ENCODE results near the gene PRR5. TPM values are rescaled to one million over a fixed set of nuclear protein-coding genes. Genes with fewer than 3 reads are reported as not detected.

PRR5 gene
- total and polyA plus RNA-seq, 2 of the 13 experiments (the other 11 are each of a cell fraction or from before 2014, with no cell fraction given) = 11.6 to 27.5 TPM

GRCh38 chr22:44701187-44701790 lies 715 bp upstream of the PRR5 start (continued):
- TF ChIP-seq E2F1 (CRISPR knock-in tag; IDR thresholded peaks at IDR 0.05) (no peak), ZNF329 (CRISPR knock-in tag; IDR thresholded peaks at IDR 0.05; ENCODE audit: low read depth) (no peak), TCF7L2 (IDR thresholded peaks at IDR 0.05; ENCODE audit: low read depth, low read length) (no peak)

GRCh38 chr22:44702479-44703198 lies 635 bp downstream of the PRR5 start:
- no TSS peak for BruUV-seq (replicated peaks)
- CTCF ChIA-PET (ENCODE audit: low intra/inter-chr PET ratio, low total read pairs) = interaction anchor here (1.4 kb wide), 1 partner anchor 18 kb away, joined by 3 read pairs; no protein-coding TSS in a partner anchor
- peak overlapping the region; percentile 75 to 88 (median 85) for H3K4me3 ChIP-seq (replicated peaks in 1 of 3; ENCODE audit: insufficient read depth in 1 of 3, low read depth in 2 of 3, low read length in 3 of 3)
- H3K27me3 ChIP-seq (ENCODE audit: control insufficient read depth in 1 of 2, insufficient read depth in 2 of 2, low read length in 2 of 2) = no peaks in the 10 kb centered on the region
- DNase-seq (ENCODE audit: low spot score) (no peak), FAIRE-seq (no peak), ATAC-seq (peak; percentile 25)
- peak overlapping the region; percentile 78 for H3K9ac ChIP-seq (ENCODE audit: insufficient read depth, low read depth, low read length)
- H2AFZ ChIP-seq (ENCODE audit: low read length) = no peak overlapping the region
- 8% methylated on average over 5 of the region's 60 CpGs for WGBS (ENCODE audit: low lambda C conversion rate)
- intact Hi-C loops (cut with micrococcal nuclease; ENCODE audit: unreplicated experiment) (no loop called here), in situ Hi-C loops (cut with HindIII; ENCODE audit: extremely low pct_ligation_motif_present, low pct_unique_long_range_greater_than_20kb) (no loop called here)
- peaks cover 29% of the 10 kb centered on the region for H3K4me1 ChIP-seq (ENCODE audit: insufficient read depth, low read length)
- H3K9me3 ChIP-seq (ENCODE audit: low read length) = no peaks in the 10 kb centered on the region
- H4K20me1 ChIP-seq (ENCODE audit: insufficient read depth, low read length) = peaks cover 10% of the 10 kb centered on the region; the same call in 1 of the 2 replicates
- peak overlapping the region; percentile 63 for H3K27ac ChIP-seq (ENCODE audit: extremely low read length, insufficient read depth, low read length)
- peaks cover 1 to 11% of the 10 kb centered on the region in 2 experiments; a peak in 2 of 5 replicates for H3K36me3 ChIP-seq (replicated peaks in 1 of 2; ENCODE audit: control insufficient read depth in 1 of 2, insufficient read depth in 2 of 2, low read length in 2 of 2)
- POLR2A ChIA-PET = interaction anchor here (1.0 kb wide), 1 partner anchor 9 kb away, joined by 3 read pairs; no protein-coding TSS in a partner anchor
- peak overlapping the region; percentile 90 for H3K4me2 ChIP-seq (ENCODE audit: low read depth, low read length)
- peaks cover 26% of the 10 kb centered on the region for H3K79me2 ChIP-seq (ENCODE audit: insufficient read depth, low read length)
- TF ChIP-seq CTCF (CRISPR knock-in tag; IDR thresholded peaks at IDR 0.05) (peak; percentile 39; the same call in 1 of the 2 replicates), TBL1XR1 (IDR thresholded peaks at IDR 0.05; ENCODE audit: borderline replicate concordance, low read length, partially characterized antibody) (no peak), ZBTB26 (CRISPR knock-in tag; IDR thresholded peaks at IDR 0.05; ENCODE audit: borderline replicate concordance) (no peak), THAP9 (CRISPR knock-in tag; IDR thresholded peaks at IDR 0.05; ENCODE audit: borderline replicate concordance) (no peak), ZNF777 (CRISPR knock-in tag; IDR thresholded peaks at IDR 0.05) (peak; percentile 4; the same call in 1 of the 2 replicates), ZNF780A (CRISPR knock-in tag; IDR thresholded peaks at IDR 0.05) (no peak), ARID2 (CRISPR knock-in tag; IDR thresholded peaks at IDR 0.05; ENCODE audit: borderline replicate concordance) (no peak), RBFOX2 (IDR thresholded peaks at IDR 0.05; ENCODE audit: low read depth, low read length) (peak; percentile 4; the same call in 1 of the 2 replicates), TFAP4 (IDR thresholded peaks at IDR 0.05; ENCODE audit: borderline replicate concordance, low read depth) (peak; percentile 65; the same call in 1 of the 2 replicates)
